Breast epithelium (tissue), 3 donors: ENCODE results near the gene CAPN9.

ENCODE experiments used
- CTCF ChIP-seq, 3 donors: fragments of 450-650 bp; IDR thresholded peaks; one replicate each; pipeline ENCODE4 v1.5.1; 2016 to 2017; ENCODE audit warnings: antibody characterized with exemption in 3 of 3, mild to moderate bottlenecking in 3 of 3, moderate library complexity in 3 of 3
- POLR2A ChIP-seq: fragments of 450-650 bp; IDR thresholded peaks from one replicate; pipeline ENCODE4 v1.6.1; 2016; ENCODE audit warnings: antibody characterized with exemption, mild to moderate bottlenecking, moderate library complexity
- POLR2AphosphoS5 ChIP-seq, 3 donors: sonication (generic); formaldehyde crosslinking; IDR thresholded peaks; one replicate each; pipeline ENCODE4 v1.6.1; 2017; ENCODE audit warnings: antibody characterized with exemption in 3 of 3

- TF ChIP-seq CTCF (IDR thresholded peaks at IDR 0.05) (no peak), POLR2AphosphoS5 (IDR thresholded peaks at IDR 0.05) (no peak), POLR2A (no peak)
Observed at GRCh38 chr1:230804396-230804795, 57.2 kb downstream of the CAPN9 start.
